ENCODE measurements around the gene WFIKKN2.
"Not testable (repeated sequence)": the region's sequence is repeated elsewhere in the genome, so short reads cannot be mapped to it uniquely, and the experiment has no call there.

The WFIKKN2 gene

GRCh38 chr17:50835301-50836234 lies at the start of gene WFIKKN2:
TSS of gene WFIKKN2 (plus strand) at chr17:50835586. CDS start at chr17:50835938, 352 bp downstream.
- DNase-seq = no peak

GRCh38 chr17:50785946-50786570 lies 49.3 kb upstream of the WFIKKN2 start:
- peak in 35 of 58 donors; percentile 8 to 68 (median 25) for DNase-seq

- no peak for DNase-seq
Observed at GRCh38 chr17:50787106-50787505, 48.3 kb upstream of the WFIKKN2 start.

GRCh38 chr17:50790618-50791017 lies 44.8 kb upstream of the WFIKKN2 start:
- DNase-seq = no peak

GRCh38 chr17:50792132-50792531 lies 43.3 kb upstream of the WFIKKN2 start:
- DNase-seq = no peak

- no peak for DNase-seq
Observed at GRCh38 chr17:50793007-50793406, 42.4 kb upstream of the WFIKKN2 start.

- DNase-seq = no peak
Observed at GRCh38 chr17:50794361-50794760, 41.0 kb upstream of the WFIKKN2 start.

GRCh38 chr17:50797135-50797810 lies 38.1 kb upstream of the WFIKKN2 start:
- peak in 3 of 58 donors; percentile 10 to 50 (median 22) for DNase-seq

GRCh38 chr17:50798424-50799288 lies 36.7 kb upstream of the WFIKKN2 start:
- DNase-seq = no peak

GRCh38 chr17:50799582-50799981 lies 35.8 kb upstream of the WFIKKN2 start:
- no peak for DNase-seq

- DNase-seq = no peak
Observed at GRCh38 chr17:50800196-50800700, 35.1 kb upstream of the WFIKKN2 start.

- no peak for DNase-seq
Observed at GRCh38 chr17:50802609-50803571, 32.5 kb upstream of the WFIKKN2 start.

- no peak for DNase-seq
Observed at GRCh38 chr17:50803676-50804075, 31.7 kb upstream of the WFIKKN2 start.

GRCh38 chr17:50804749-50805475 lies 30.5 kb upstream of the WFIKKN2 start:
- not testable (repeated sequence) for DNase-seq

GRCh38 chr17:50805486-50805885 lies 29.9 kb upstream of the WFIKKN2 start:
- DNase-seq = no peak

GRCh38 chr17:50806141-50806643 lies 29.2 kb upstream of the WFIKKN2 start:
- DNase-seq = peak in 1 of 58 donors; percentile 8

GRCh38 chr17:50807009-50807408 lies 28.4 kb upstream of the WFIKKN2 start:
- DNase-seq = no peak

- DNase-seq = no peak
Observed at GRCh38 chr17:50807675-50808074, 27.7 kb upstream of the WFIKKN2 start.

- DNase-seq = no peak
Observed at GRCh38 chr17:50808413-50808812, 27.0 kb upstream of the WFIKKN2 start.
